NCI-H1417 treated with DMSO at 0.1 percent for 48 hours (cell line): ENCODE results near the gene CNTNAP2.

Experiments used
- DNase-seq: peaks from one replicate; lab custom pipeline; 2025; lab: John Stamatoyannopoulos, UW

CNTNAP2 gene

DNA sequence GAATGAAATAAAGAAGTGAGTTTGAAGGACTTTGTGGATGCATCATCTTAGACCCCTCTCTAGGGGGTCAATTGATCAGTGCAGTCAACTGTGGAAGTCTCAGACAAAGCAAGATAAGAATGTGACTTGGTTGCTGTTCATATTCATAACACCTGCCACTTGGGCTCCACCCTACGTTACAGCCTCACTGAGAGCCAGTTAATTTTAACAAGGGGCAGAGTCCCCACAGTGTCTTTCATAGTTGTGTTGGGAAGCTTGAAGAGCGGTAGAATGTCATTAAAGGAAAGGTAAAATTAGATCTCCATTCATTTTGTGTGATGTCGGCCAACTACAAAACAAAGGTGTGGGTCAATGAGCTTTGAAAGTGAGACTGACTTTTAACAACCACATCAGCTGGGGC is 2031.9 kb downstream of the CNTNAP2 start:
- DNase-seq = no peak

GRCh38 chr7:148149730-148150129 is 2033.1 kb downstream of the CNTNAP2 start:
- no peak for DNase-seq

DNA sequence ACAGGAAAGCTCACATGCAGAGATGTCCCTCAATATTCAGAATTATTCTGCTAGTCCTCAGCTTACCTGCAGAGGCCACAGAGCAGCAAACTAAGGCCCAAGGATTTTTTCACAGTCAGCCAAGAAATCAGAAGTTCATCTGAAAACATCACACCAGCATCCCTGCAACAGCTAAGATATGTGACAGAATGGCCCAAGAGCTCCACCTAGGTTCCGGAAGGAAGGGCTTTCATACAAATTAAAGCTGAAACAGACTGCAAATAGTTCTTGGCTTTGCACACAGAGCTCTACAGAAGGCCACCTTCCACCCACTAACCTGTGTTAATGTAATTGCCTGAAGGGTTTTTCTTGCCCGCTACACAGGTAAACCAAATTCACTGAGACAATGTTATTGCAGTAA is 2035.2 kb downstream of the CNTNAP2 start:
- DNase-seq = no peak

DNA sequence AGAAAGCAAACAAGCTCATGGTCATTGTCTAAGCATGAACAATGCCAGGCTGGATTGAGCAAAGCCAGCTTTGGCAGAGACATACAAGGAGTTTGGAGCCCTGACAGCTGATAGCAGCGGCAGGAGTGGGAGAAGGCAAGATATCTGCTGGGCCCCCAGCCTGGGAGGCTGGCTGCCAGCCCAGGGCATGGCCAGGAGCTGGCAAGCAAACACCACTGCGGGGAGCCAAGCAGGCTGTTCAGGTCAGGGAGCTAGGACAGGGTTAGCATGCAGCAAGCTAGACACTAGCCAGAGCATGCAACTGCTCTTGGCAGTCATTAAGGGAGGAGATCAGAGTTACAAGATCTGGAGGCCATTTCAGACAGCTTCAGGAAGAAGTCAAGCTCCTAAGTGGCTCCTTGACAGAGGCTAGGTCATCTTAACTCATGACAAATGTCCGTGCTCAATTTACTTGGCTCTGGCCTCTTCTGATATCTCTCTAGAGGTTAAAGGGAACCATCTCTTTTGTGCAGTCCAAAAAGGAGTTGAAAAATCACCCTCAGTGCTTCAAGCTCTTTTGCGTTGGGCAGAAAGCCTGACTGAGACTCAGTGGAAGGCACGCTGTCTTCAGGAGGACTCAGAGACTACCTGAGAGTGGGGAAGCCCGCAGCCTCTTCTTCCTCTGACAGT is 2037.1 kb downstream of the CNTNAP2 start:
- no peak for DNase-seq

DNA sequence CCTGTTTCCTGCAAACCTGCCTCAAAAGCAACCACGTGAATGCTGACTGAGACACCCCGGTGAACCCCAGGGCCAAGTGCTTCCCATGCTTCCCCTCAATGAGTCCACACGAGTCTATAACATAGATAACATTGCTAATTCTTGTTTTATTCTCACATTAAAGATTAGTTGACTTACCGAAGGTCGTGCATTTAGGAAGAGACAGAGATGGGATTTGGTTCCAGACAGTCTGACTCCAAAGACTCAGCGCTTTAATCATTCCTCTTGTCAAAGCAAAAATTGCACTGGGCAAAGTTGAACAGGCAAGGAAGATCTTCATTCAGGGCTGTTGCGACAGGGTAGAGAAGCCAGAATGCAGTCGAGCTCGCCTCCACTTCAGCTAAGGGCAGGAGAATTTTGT is 2038.4 kb downstream of the CNTNAP2 start:
- no peak for DNase-seq

DNA sequence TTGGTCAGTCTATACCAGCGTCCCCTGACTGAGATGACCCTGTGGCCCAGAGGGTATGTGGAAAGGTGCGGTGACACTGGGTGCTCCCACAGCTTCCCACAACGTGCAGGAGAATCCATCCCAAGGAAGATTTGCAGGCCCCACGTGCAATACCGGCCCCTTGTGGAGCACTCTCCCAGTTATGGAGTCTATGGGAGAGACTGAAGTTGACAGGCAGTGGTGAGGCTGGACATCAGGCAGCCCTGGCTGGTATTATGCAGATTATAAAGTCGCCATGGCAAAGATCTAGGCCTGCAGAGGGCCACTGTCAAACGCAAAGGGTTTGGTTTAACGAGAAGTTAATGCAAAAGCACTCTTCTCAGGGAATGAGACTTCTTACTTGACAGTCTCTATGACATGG is 2039.2 kb downstream of the CNTNAP2 start:
- no peak for DNase-seq

GRCh38 chr7:148156233-148156632 is 2039.6 kb downstream of the CNTNAP2 start:
- DNase-seq = no peak

- DNase-seq = no peak
These were observed 2042.7 kb downstream of the CNTNAP2 start for GRCh38 chr7:148159331-148159730.

GRCh38 chr7:148161776-148162175 is 2045.2 kb downstream of the CNTNAP2 start:
- no peak for DNase-seq

DNA sequence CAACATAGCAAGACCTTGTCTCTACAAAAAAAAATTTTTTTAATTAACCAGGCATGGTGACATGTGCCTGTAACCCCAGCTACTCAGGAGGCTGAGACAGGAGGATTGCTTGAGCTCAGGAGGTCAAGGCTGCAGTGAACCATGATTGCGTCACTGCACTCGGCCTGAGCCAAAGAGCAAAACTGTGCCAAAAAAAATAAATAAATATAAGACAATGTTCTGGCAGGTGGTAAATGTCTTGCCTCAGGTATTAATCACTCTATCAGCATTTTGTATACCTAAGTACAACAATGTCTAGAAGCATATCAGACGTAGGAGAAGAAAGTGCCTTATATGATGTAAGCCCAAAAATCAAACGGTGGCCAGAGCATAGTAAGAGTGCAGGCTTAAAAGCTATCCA is 2046.2 kb downstream of the CNTNAP2 start:
- no peak for DNase-seq

DNA sequence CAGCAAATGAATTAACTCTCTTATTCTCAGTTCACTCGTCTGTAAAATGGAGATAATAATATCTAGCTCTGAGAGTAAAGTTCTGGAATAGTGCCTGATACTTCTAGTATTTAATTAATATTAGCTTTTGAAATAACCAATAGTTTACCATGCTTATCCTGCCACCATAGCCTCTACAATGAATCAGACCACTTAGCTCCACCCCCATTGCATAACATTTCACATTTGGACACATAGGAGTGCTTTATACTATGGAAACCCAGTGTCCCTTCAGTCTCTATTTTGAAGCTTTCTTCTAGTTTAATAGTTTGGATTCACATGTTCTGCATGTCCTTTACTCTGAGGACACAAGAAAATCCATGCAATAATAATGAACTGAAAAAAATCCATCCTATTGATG is 2046.6 kb downstream of the CNTNAP2 start:
- DNase-seq = no peak

GRCh38 chr7:148172920-148173319 is 2056.3 kb downstream of the CNTNAP2 start:
- no peak for DNase-seq

GRCh38 chr7:148173369-148173768 is 2056.8 kb downstream of the CNTNAP2 start:
- DNase-seq = peak; percentile 77

- no peak for DNase-seq
These were observed 2057.8 kb downstream of the CNTNAP2 start for GRCh38 chr7:148174376-148174775.

DNA sequence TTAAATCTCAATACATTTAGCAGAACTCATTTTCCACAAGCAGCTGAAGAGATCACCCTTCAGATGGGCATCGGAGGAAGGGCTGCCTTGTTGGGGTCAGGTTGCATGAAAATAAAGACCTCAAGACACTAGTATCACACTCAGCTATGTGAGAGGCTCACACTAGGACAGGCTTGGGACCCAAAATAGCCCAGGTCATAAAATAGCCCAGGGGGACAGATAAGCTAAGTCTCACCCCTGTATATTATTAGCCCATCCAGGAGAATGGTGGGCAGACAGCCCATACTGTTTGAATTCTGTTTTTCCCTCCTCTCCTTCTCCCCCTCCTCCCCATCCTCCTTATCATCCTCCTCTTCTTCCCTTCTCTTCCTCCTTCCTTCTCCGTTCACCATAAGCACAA is 2058.9 kb downstream of the CNTNAP2 start:
- no peak for DNase-seq

- no peak for DNase-seq
These were observed 2061.4 kb downstream of the CNTNAP2 start for GRCh38 chr7:148177972-148178371.

GRCh38 chr7:148180075-148180474 is 2063.5 kb downstream of the CNTNAP2 start:
- DNase-seq = no peak

GRCh38 chr7:148182264-148182663 is 2065.7 kb downstream of the CNTNAP2 start:
- DNase-seq = no peak

DNA sequence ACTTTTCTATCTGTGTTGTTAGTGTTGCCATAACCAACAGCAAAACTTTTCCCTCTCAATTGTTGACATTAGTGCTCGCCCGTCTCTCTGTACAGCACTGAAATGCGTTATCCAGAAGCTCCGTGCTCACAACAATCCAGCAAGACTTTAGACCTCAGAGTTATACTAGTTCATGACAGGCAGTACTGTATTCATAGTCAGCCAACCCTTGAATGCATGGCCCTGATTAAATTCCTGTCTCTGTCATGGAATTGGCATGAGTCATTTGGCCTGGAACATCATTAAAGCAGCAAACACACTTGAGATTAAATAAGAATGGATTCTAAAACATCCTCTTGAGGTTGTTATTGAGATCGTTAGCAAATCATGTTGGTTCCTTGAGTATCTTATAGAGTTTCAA is 2068.4 kb downstream of the CNTNAP2 start:
- no peak for DNase-seq

DNA sequence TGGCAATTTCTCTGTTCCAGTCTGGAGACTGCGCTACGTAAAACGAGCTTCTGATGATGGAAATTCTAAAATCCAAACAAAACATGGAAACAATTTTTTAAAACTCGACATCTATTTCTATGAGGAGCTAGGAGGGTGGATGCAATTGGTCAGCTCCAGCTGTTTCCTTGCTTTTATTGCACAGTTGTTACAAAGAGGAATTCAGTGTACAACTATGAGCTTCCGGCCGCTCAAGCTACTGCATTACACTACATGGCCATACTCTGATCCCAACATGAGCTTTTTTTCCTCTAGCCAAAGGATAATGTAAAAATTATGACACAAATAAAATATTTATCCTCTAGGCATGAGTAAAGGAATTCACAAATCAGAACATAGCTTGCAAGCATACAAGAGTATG is 2070.9 kb downstream of the CNTNAP2 start:
- no peak for DNase-seq

DNA sequence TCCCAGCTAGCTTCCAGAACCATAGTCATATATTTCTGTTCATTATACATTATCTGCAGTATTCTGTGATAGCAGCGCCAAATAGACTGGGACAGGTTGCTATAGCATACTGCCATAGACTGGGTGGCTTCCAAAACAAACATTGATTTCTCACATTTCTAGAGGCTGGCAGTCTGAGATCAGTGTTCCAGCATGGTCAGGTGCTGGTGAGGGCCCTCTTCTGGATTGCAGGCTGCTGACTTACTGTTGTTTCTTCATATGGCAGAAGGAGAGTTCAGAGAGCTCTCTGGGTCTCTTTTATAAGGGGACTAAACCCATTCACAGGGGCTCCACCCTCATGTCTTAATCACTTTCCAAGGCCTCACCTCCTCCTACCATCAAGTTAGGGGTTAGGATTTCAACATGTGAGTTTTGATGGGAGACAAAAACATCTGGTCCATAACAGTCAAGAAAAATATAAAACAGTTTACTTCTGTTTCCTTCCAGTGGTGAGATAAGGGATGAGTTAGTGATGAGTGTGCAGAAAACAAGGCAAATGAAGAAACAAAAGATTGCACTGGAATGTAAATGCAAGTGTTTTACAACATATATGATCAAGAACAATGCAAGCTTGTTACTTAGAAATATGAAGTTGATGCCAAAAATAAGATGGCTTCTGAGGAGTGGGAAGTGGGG is 2074.9 kb downstream of the CNTNAP2 start:
- no peak for DNase-seq

- DNase-seq = no peak
These were observed 2075.9 kb downstream of the CNTNAP2 start for GRCh38 chr7:148192491-148192890.

DNA sequence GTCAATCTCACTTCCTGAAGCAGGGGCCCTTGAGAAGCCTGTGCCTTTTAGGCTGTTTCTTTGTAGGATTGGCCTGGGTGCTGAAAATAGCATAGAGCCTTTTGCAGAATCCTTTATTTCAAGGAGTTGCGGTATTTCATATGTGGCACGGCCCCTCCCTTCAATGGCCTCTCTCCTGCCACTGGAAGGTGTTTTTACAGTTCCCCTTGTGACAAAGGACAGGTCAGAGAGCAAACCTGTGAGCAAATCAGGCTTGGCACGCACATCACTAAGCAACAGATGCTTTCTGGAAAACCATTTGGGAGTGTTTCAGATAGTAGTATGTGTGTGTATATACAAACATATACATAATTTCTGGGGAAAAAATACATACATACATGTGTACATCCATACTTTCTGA is 2085.4 kb downstream of the CNTNAP2 start:
- DNase-seq = no peak
